ENCODE results near the gene NOL4L.

DNA sequence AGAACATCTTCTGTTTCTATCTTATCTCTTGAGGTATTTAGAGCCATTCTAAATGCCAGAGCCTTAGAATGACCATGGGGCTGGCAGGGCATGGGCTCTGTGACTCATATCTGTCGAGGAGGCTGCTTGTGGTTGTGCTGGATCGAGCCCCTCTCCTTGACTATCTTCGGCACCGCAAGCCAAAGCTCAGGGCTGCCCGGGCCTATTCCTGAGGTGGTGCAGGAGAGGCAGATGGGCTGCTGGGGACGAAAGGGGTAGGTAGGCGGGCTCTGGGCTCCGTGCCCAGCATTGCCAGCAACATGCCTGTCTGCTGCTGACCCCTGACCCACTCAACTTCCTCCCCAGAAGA, 89.9 kb downstream of the NOL4L start:
- TF ChIP-seq, protein P1, sequence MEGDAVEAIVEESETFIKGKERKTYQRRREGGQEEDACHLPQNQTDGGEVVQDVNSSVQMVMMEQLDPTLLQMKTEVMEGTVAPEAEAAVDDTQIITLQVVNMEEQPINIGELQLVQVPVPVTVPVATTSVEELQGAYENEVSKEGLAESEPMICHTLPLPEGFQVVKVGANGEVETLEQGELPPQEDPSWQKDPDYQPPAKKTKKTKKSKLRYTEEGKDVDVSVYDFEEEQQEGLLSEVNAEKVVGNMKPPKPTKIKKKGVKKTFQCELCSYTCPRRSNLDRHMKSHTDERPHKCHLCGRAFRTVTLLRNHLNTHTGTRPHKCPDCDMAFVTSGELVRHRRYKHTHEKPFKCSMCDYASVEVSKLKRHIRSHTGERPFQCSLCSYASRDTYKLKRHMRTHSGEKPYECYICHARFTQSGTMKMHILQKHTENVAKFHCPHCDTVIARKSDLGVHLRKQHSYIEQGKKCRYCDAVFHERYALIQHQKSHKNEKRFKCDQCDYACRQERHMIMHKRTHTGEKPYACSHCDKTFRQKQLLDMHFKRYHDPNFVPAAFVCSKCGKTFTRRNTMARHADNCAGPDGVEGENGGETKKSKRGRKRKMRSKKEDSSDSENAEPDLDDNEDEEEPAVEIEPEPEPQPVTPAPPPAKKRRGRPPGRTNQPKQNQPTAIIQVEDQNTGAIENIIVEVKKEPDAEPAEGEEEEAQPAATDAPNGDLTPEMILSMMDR (conservative IDR thresholded peaks at IDR 0.05; ENCODE audit: low read depth, low read length) = no peak
- no peak for TF ChIP-seq EZH2 (IDR thresholded peaks at IDR 0.05; ENCODE audit: borderline replicate concordance, low read depth, low read length, poor library complexity, severe bottlenecking)

All from A673 (cell line).